Trophoblast cell (in vitro differentiated cells and primary cell): ENCODE results near the gene COQ4.

Experiments used
- DNase-seq, 2 donors: peaks; one replicate each; pipeline ENCODE4 v3.0.0-alpha.2; 2016
- H2AFZ ChIP-seq: 2 replicates; pipeline ENCODE4 v1.6.1; 2013; ENCODE audit warnings: low read length, moderate library complexity, mild to moderate bottlenecking; ENCODE audit not compliant: insufficient read depth, poor library complexity
- H2AK5ac ChIP-seq: 2 replicates; pipeline ENCODE4 v1.6.1; 2013; ENCODE audit warnings: mild to moderate bottlenecking, low read length
- H2BK120ac ChIP-seq: 2 replicates; pipeline ENCODE4 v1.6.1; 2013; ENCODE audit warnings: low read length, mild to moderate bottlenecking, moderate library complexity; ENCODE audit not compliant: insufficient read depth, poor library complexity
- H2BK12ac ChIP-seq: 2 replicates; pipeline ENCODE4 v1.6.1; 2013; ENCODE audit warnings: mild to moderate bottlenecking, low read length, moderate library complexity
- H2BK5ac ChIP-seq: 2 replicates; pipeline ENCODE4 v1.6.1; 2013; ENCODE audit warnings: low read length, low read depth, moderate library complexity, mild to moderate bottlenecking; ENCODE audit not compliant: poor library complexity
- H3K14ac ChIP-seq: 2 replicates; pipeline ENCODE4 v1.6.1; 2013; ENCODE audit warnings: mild to moderate bottlenecking, low read length
- H3K18ac ChIP-seq: 2 replicates; pipeline ENCODE4 v1.6.1; 2013; ENCODE audit warnings: mild to moderate bottlenecking, low read length
- H3K23ac ChIP-seq: 2 replicates; pipeline ENCODE4 v1.6.1; 2013; ENCODE audit warnings: low read length
- H3K27ac ChIP-seq: 2 replicates; pipeline ENCODE4 v1.5.1; 2013; ENCODE audit warnings: low read depth, mild to moderate bottlenecking, inconsistent platforms, low read length, moderate library complexity
- H3K27me3 ChIP-seq: 2 replicates; pipeline ENCODE4 v1.6.1; 2013; ENCODE audit warnings: inconsistent platforms, mild to moderate bottlenecking, low read length, moderate library complexity; ENCODE audit not compliant: insufficient read depth
- H3K36me3 ChIP-seq, 2 experiments: 1 replicate in 1 of 2; 2 replicates in 1 of 2; pipeline ENCODE4 v1.6.1; 2013; ENCODE audit warnings: low read length in 2 of 2, mild to moderate bottlenecking in 2 of 2, moderate library complexity in 1 of 2; ENCODE audit not compliant: insufficient read depth in 2 of 2, control insufficient read depth in 1 of 2
- H3K4ac ChIP-seq: 2 replicates; pipeline ENCODE4 v1.6.1; 2013; ENCODE audit warnings: low read depth, mild to moderate bottlenecking, low read length, moderate library complexity
- H3K4me1 ChIP-seq, 2 experiments: 1 replicate in 1 of 2; 2 replicates in 1 of 2; pipeline ENCODE4 v1.6.1; 2013; ENCODE audit warnings: low read length in 2 of 2, mild to moderate bottlenecking in 2 of 2, moderate library complexity in 1 of 2; ENCODE audit not compliant: insufficient read depth in 2 of 2, control insufficient read depth in 1 of 2
- H3K4me2 ChIP-seq: 2 replicates; pipeline ENCODE4 v1.6.1; 2013; ENCODE audit warnings: inconsistent platforms, mild to moderate bottlenecking, low read length, moderate library complexity
- H3K4me3 ChIP-seq: 2 replicates; pipeline ENCODE4 v1.5.1; 2013; ENCODE audit warnings: mild to moderate bottlenecking, low read depth, low read length, inconsistent platforms
- H3K79me1 ChIP-seq: one replicate; pipeline ENCODE4 v1.6.1; 2013; ENCODE audit warnings: low read length
- H3K79me2 ChIP-seq: 2 replicates; pipeline ENCODE4 v1.6.1; 2013; ENCODE audit warnings: low read length, mild to moderate bottlenecking; ENCODE audit not compliant: control insufficient read depth, insufficient read depth, poor library complexity
- H3K9ac ChIP-seq: 2 replicates; pipeline ENCODE4 v1.6.1; 2013; ENCODE audit warnings: mild to moderate bottlenecking, low read length
- H3K9me3 ChIP-seq: 2 replicates; pipeline ENCODE4 v1.6.1; 2013; ENCODE audit warnings: low read depth, mild to moderate bottlenecking, control low read depth, inconsistent platforms, low read length; ENCODE audit not compliant: insufficient read depth
- H4K12ac ChIP-seq: 2 replicates; pipeline ENCODE4 v1.6.1; 2013; ENCODE audit warnings: low read depth, mild to moderate bottlenecking, low read length, moderate library complexity
- H4K8ac ChIP-seq: 2 replicates; pipeline ENCODE4 v1.6.1; 2013; ENCODE audit warnings: low read depth, mild to moderate bottlenecking, low read length, moderate library complexity
- H4K91ac ChIP-seq: one replicate; pipeline ENCODE4 v1.6.1; 2013; ENCODE audit warnings: low read depth, mild to moderate bottlenecking, low read length, moderate library complexity
- WGBS: extraction: QIAGEN DNeasy Blood & Tissue Kit; methylation state at CpG from one replicate; pipeline ENCODE4 v1.1.7; 2013; ENCODE audit warnings: missing lambda C conversion rate; ENCODE audit not compliant: insufficient read length, insufficient coverage; ENCODE audit errors: extremely low coverage; 5-methylcytosine and 5-hydroxymethylcytosine counted together

The COQ4 gene

DNA sequence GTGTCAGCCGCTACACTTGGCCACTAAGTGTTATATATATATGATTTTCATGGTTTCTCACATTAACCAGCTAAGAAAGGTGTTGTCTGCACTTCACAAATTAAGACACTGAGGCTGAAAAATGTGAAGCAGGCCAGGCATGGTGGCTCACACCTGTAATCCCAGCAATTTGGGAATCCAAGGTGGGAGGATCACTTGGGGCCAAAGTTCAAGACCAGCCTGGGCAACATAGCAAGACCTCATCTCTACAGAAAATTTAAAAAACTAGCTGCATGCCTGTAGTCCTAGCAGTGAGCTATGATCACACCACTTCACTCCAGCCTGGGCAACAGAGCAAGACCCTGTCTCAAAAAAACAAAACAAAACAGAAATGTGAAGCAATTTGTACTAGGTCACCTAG is 1.8 kb downstream of the COQ4 start:
- no CpG with 5 or more reads among the region's 1 CpG for WGBS
- H3K9me3 ChIP-seq = no peaks in the 10 kb centered on the region
- H2BK120ac ChIP-seq = no peak overlapping the region
- H3K36me3 ChIP-seq = peaks cover 19 to 30% of the 10 kb centered on the region in 2 experiments
- H3K79me1 ChIP-seq = peaks cover 3% of the 10 kb centered on the region
- no peak overlapping the region for H3K23ac ChIP-seq
- no peak overlapping the region for H4K8ac ChIP-seq
- no peaks in the 10 kb centered on the region for H3K27me3 ChIP-seq
- H3K4me1 ChIP-seq = peaks cover 9% of the 10 kb centered on the region in 2 experiments
- H3K4me2 ChIP-seq = no peak overlapping the region
- H3K4me3 ChIP-seq = no peak overlapping the region
- H3K9ac ChIP-seq = no peak overlapping the region
- H4K91ac ChIP-seq = no peak overlapping the region
- H3K79me2 ChIP-seq = peaks cover 7% of the 10 kb centered on the region
- no peak for DNase-seq
- no peak overlapping the region for H2BK5ac ChIP-seq
- peak overlapping the region; percentile 25 for H3K4ac ChIP-seq
- H3K18ac ChIP-seq = no peak overlapping the region
- no peak overlapping the region for H2BK12ac ChIP-seq
- H2AFZ ChIP-seq = no peak overlapping the region
- no peak overlapping the region for H2AK5ac ChIP-seq
- H3K14ac ChIP-seq = no peak overlapping the region
- no peak overlapping the region for H4K12ac ChIP-seq
- H3K27ac ChIP-seq = no peak overlapping the region

DNA sequence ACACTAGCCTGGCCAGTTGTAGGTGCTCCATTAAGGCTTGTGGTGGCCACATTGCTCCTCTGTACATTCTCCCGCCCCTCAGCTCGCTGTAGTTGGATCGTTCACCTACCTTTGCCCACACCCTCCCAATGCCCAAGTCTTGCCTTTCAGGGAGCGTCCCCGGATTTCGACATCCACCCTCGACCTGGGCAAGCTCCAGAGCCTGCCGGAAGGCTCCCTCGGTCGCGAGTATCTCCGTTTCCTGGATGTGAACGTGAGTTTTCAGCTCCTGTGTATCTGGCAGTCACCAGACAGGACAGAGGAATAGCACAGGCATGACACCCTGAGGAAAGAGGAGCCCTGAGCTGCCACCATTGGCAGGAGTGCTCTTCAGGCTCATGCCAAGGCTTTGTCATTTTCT is 3.0 kb downstream of the COQ4 start:
- Histone ChIP-seq H2BK5ac (no peak overlapping the region), H3K36me3 (peaks cover 19 to 30% of the 10 kb centered on the region in 2 experiments), H3K9ac (no peak overlapping the region), H3K27me3 (no peaks in the 10 kb centered on the region), H3K79me2 (peaks cover 7% of the 10 kb centered on the region), H3K4ac (no peak overlapping the region), H3K9me3 (no peaks in the 10 kb centered on the region), H3K18ac (no peak overlapping the region), H3K27ac (no peak overlapping the region), H2BK12ac (no peak overlapping the region), H3K14ac (no peak overlapping the region), H4K8ac (no peak overlapping the region), H2BK120ac (no peak overlapping the region), H3K4me2 (no peak overlapping the region), H3K23ac (no peak overlapping the region), H4K12ac (no peak overlapping the region), H3K79me1 (peaks cover 3% of the 10 kb centered on the region), H2AFZ (no peak overlapping the region), H2AK5ac (no peak overlapping the region), H4K91ac (no peak overlapping the region), H3K4me3 (no peak overlapping the region), H3K4me1 (peaks cover 9% of the 10 kb centered on the region in 2 experiments)
- no CpG with 5 or more reads among the region's 13 CpGs for WGBS
- no peak for DNase-seq

DNA sequence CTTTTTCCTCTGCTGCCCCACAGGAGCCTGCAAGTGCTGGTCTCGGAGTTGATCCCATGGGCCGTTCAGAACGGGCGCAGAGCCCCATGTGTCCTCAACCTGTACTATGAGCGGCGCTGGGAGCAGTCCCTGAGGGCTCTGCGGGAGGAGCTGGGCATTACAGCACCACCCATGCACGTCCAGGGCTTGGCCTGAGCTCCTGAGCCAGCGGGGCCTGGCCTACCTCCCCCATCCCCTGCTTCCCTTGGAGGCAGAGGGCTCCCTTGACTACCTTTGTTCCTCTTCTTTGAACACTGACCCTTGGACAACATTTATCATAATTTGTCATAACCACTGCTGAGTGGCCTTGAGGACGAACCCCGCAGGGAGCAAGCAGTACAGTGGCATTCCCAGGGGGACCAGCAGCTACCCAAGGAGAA is 10.8 kb downstream of the COQ4 start:
- no peak overlapping the region for H4K12ac ChIP-seq
- peaks cover 18 to 33% of the 10 kb centered on the region in 2 experiments for H3K36me3 ChIP-seq
- WGBS = no CpG with 5 or more reads among the region's 11 CpGs

DNA sequence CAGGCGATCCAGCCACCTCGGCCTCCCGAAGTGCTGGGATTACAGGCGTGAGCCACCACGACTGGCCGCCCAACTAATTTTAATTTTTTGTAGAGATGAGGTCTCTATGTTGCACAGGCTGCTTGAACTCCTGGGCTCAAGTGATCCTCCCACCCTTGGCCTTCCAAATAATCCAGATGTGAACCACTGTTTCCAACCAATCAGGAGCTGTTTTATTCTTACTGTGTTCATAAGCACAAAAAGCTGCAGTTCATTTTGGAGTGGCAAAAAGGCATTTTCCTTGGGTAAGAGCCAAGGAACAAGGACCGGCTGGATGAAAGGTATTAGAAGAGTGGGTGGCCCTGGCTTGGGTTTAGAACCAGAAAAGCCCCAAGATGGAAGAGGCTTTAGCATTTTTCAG is 12.5 kb downstream of the COQ4 start:
- Histone ChIP-seq H3K79me1 (peaks cover 2% of the 10 kb centered on the region), H3K79me2 (peaks cover 2% of the 10 kb centered on the region), H2AFZ (no peak overlapping the region), H3K4ac (no peak overlapping the region), H3K4me1 (peaks cover 0 to 4% of the 10 kb centered on the region in 2 experiments), H4K91ac (no peak overlapping the region), H2AK5ac (no peak overlapping the region), H4K12ac (no peak overlapping the region), H3K18ac (no peak overlapping the region), H3K27me3 (no peaks in the 10 kb centered on the region), H3K27ac (no peak overlapping the region), H2BK120ac (no peak overlapping the region), H3K14ac (no peak overlapping the region), H3K9ac (no peak overlapping the region), H3K4me2 (no peak overlapping the region), H2BK12ac (no peak overlapping the region), H4K8ac (no peak overlapping the region), H2BK5ac (no peak overlapping the region), H3K9me3 (peaks cover 1% of the 10 kb centered on the region), H3K23ac (no peak overlapping the region), H3K36me3 (peaks cover 15 to 28% of the 10 kb centered on the region in 2 experiments), H3K4me3 (no peak overlapping the region)
- no CpG with 5 or more reads among the region's 7 CpGs for WGBS
- DNase-seq = no peak

More for the DNA sequence above, 10.8 kb downstream of the COQ4 start:
- Histone ChIP-seq H3K27ac (no peak overlapping the region), H3K79me2 (no peaks in the 10 kb centered on the region), H3K4me1 (no peaks in the 10 kb centered on the region), H3K23ac (no peak overlapping the region), H4K91ac (no peak overlapping the region), H3K9me3 (peaks cover 1% of the 10 kb centered on the region), H3K18ac (no peak overlapping the region), H3K27me3 (no peaks in the 10 kb centered on the region), H3K4ac (no peak overlapping the region), H3K79me1 (no peaks in the 10 kb centered on the region), H3K9ac (no peak overlapping the region), H2AK5ac (no peak overlapping the region), H2BK120ac (no peak overlapping the region), H3K14ac (no peak overlapping the region), H3K4me2 (no peak overlapping the region), H4K8ac (no peak overlapping the region), H3K4me3 (no peak overlapping the region), H2AFZ (no peak overlapping the region), H2BK12ac (no peak overlapping the region), H2BK5ac (no peak overlapping the region)
- no peak for DNase-seq
